HL-60/S4 treated with phorbol 12-myristate 13-acetate at 8.2 ng/mL for 4 days and 3 days (cell line): ENCODE data around the gene GTF2F1.
"Not testable (repeated sequence)": the region's sequence is repeated elsewhere in the genome, so short reads cannot be mapped to it uniquely, and the experiment has no call there.

Experiments
- in situ Hi-C: fragments of 300-500 bp; cut with MboI; formaldehyde crosslinking; loops from 2 replicates; pipeline ENCODE4 v1.15.0; 2022; ENCODE audit warnings: low sequenced_read_pairs

GTF2F1 gene

GRCh38 chr19:6393074-6393982 is at the start of gene GTF2F1:
Gene GTF2F1, minus strand, starts transcription at chr19:6393164. Its CDS starts 169 bp downstream, at chr19:6392995.
- in situ Hi-C loops, result no loop called here

DNA sequence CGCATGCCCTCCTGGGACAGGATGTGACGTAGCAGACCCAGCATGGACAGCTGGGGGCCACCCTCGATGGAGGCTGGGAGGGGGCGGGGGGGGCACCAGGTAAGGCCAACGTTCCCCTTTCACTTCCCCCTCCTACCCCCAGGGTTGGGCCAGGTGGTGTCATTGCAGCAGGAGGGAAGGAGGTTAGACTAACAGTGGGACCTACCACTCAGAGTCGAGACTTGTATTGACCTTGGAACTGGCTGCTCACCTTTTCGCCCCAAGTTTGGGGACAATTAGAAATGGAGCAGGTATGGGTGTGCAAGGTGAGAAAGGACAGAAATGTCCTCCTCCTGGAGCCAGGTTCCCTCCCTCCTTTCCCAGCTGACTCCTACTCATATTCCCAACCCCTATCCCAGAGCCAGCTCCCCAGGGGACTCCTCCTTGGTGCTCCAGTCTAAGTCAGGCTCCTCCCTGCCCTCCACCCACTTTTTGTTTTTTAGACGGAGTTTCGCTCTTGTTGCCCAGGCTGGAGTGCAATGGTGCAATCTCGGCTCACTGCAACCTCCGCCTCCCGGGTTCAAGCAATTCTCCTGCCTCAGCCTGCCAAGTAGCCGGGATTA is 49.2 kb upstream of the GTF2F1 start:
- in situ Hi-C loops, result no loop called here

GRCh38 chr19:6440905-6441304 is 47.9 kb upstream of the GTF2F1 start:
- in situ Hi-C loops, result no loop called here

- in situ Hi-C loops, result no loop called here
Measured at GRCh38 chr19:6439743-6440142, 46.8 kb upstream of the GTF2F1 start.

- in situ Hi-C loops, result no loop called here
Measured at GRCh38 chr19:6433663-6434062, 40.7 kb upstream of the GTF2F1 start, which contains the start of gene SLC25A41. Gene SLC25A41, minus strand, starts transcription at chr19:6433763. Its CDS starts 70 bp downstream, at chr19:6433693.

DNA sequence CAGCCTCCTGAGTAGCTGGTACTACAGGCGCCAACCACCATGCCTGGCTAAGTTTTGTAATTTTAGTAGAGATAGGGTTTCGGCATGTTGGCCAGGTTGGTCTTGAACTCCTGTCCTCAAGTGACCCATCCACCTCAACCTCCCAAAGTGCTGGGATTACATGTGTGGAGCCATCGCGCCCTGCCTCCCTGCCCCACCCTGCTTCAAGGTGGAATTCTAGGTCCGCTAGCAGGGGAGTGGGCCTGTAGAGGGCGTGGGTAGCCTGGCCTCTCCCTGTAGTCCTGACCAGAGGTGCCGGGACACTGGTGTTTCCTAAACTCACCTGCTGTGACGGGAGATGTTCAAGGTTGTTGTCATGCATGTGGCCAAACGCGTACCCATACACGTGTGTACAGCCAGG is 40.2 kb upstream of the GTF2F1 start:
- in situ Hi-C loops, result no loop called here

DNA sequence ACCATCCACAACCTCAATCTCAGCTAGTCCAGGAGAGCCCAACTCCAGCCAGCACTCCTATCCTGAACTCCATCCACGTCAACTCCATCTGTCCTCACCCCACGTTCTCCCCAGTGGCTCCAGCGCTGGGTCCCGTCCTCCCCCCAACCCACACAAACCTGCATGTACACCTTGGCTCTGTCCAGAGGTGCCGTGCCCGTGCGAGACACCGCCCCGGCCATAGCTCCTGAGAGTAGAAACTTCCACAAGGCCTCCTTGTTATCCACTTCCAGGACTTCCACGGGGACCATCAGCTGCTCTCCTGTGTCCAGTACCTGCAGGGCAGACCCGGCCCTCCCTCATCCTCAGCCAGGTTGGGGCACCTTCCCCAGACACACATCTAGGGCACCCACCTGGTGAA is 38.9 kb upstream of the GTF2F1 start:
- in situ Hi-C loops, result no loop called here

DNA sequence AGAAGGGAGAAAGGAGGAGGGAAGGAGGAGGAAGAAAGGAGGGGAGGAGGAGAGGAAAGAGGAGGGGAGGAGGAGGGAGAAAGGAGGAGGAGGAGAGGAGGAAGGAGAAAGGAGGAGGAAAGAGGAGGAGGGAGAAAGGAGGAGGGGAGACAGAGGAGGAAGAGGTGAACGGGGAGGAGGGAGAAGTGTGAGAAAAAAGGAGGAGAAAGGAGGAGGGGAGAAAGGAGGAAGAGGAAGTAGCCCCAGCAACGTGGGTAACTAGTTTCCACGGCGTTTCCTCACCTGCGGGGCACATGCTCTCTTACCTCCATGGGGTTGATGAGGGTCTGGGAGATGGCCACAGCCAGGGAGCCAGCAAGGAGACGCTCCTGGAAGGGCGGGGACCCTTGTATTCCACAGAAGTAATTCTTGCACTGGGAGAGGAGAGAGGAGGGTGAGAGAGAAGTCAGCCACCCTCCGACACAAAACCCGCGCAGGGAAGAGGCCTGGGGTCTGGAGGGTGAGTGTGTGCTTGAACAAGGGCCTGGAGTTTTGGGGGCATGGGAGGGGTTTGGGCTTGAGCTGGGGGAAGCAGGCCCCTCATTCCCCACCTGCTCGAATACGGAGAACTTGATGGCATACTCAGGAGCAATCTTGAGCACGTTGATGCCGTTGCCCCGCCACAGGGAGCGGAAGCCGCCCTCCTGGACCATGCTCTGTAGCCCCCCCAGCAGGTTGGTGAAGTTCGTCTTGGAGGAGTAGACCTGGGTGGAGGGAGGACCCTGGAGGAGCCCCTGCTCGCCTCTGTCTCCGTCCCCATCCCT is 36.7 kb upstream of the GTF2F1 start:
- in situ Hi-C loops, result no loop called here

DNA sequence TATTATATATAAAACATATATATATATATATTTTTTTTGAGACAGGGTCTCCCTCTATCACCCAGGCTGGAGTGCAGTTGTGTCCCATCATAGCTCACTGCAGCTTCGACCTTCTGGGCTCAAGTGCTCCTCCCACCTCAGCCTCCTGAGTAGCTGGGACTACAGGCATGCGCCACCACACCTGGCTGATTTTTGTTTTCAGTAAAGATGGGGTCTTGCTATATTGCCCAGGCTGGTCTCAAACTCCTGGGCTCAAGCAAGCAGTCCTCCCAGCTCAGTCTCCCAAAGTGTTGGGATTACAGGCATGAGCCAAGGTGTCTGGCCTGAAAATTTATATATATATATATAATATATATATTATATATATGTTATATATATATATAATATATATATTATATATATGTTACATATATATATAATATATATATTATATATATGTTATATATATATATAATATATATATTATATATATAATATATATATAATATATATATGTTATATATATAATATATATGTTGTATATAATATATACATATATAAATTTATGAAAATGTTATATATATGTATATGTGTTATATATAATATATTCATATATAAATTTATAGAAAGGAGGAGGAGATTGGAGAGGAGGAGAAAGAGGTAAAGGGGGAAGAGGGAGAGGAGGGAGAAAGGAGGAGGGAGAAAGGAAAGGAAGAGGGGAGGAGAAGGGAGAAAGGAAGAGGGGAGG is 35.9 kb upstream of the GTF2F1 start:
- in situ Hi-C loops, result not testable (repeated sequence)

GRCh38 chr19:6427131-6427530 is 34.2 kb upstream of the GTF2F1 start:
- in situ Hi-C loops, result no loop called here

DNA sequence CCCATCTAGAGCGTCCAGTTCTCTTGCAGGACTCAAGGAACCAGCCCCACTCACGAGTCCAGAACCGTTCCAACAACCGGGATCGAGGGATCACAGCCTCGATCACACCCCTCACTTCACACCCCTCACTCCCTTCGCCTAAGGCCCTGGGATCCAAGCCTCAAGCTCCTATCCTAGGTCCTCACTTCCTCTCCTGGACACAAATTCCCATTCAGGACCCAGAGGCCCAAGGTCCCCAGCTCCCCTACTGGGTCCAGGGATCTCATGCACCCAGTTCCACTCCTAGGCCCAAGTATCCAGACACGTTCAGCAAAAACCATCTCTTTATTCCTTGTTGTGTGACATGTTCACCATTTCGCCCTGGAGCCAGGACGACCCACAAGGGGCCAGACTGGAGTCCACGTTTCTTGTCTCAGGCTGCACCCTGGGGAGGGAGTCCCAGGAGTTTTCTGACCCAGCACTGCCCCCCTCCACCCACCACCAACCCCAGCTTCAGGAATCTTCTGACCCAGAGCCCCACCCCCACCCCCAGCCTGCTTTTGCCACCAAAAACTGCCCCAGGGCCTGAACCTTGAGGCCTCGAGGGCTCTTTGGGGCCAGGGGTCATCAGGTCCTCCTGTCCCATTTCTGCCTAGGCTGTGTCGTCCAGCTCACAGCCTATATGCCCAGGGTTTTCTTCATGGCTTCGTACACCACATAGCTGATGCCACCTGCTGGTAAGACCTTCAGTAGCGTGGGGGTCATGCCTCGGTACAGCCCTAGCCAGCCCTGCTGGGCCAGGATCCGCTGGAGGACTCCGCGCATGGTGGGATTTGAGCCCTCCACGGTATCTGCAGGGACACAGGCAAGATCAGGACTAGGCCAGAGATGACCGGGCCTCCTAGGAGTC is 33.0 kb upstream of the GTF2F1 start:
- in situ Hi-C loops, result no loop called here

GRCh38 chr19:6424939-6425731 is 32.2 kb upstream of the GTF2F1 start:
- in situ Hi-C loops, result no loop called here

GRCh38 chr19:6424195-6424938 is 31.4 kb upstream of the GTF2F1 start, which contains the start of gene KHSRP:
Gene KHSRP, minus strand, starts transcription at chr19:6424811. Its CDS starts 110 bp downstream, at chr19:6424701.
- in situ Hi-C loops, result no loop called here

GRCh38 chr19:6423499-6424194 is 30.7 kb upstream of the GTF2F1 start:
- in situ Hi-C loops, result no loop called here

GRCh38 chr19:6421075-6422014 is 28.4 kb upstream of the GTF2F1 start:
- in situ Hi-C loops, result no loop called here

DNA sequence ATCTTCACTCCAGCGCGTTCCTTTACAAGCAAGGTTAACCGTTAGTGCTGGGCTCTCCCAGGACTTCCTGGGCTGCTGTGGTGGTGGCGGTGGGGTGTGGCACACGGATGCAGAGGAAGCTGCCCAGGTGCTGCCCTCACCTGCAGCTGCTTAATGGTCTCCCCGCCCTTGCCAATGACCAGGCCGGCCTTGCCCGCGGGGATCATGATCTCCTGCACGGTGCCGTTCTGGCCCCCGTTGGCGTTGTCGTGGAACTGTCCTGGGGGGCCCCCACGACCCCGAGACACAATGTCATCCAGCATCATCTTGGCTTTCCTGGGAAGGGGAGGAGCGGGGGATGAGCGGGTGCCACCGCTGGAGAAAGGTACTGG is 25.6 kb upstream of the GTF2F1 start:
- in situ Hi-C loops, result no loop called here
